HG02840 (cell line): Measurements from ENCODE around the gene UBE2E3.
"Not testable (repeated sequence)": the region's sequence is repeated elsewhere in the genome, so short reads cannot be mapped to it uniquely, and the experiment has no call there.

Experiments
- ATAC-seq: cut with Tn5 transposase; IDR thresholded peaks from one replicate; pipeline ENCODE4 v1.9.1; 2021; ENCODE audit warnings: mild to moderate bottlenecking, moderate library complexity, moderate number of reproducible peaks; ENCODE audit not compliant: unreplicated experiment, low FRiP score

Gene UBE2E3

GRCh38 chr2:181022652-181023051 is 42.2 kb downstream of the UBE2E3 start:
- ATAC-seq: no peak

GRCh38 chr2:181025004-181025403 is 44.6 kb downstream of the UBE2E3 start:
- no peak for ATAC-seq

- ATAC-seq: no peak
Observed at GRCh38 chr2:181036445-181036844, 56.0 kb downstream of the UBE2E3 start.

- ATAC-seq: no peak
Observed at GRCh38 chr2:181036848-181037603, 56.6 kb downstream of the UBE2E3 start.

GRCh38 chr2:181037922-181038321 is 57.5 kb downstream of the UBE2E3 start:
- ATAC-seq: no peak

GRCh38 chr2:181038796-181039195 is 58.4 kb downstream of the UBE2E3 start:
- ATAC-seq: no peak

GRCh38 chr2:181040839-181041238 is 60.4 kb downstream of the UBE2E3 start:
- ATAC-seq: not testable (repeated sequence)

GRCh38 chr2:181041661-181042060 is 61.3 kb downstream of the UBE2E3 start:
- ATAC-seq: no peak

- no peak for ATAC-seq
Observed at GRCh38 chr2:181042706-181043105, 62.3 kb downstream of the UBE2E3 start.

GRCh38 chr2:181046833-181047232 is 66.4 kb downstream of the UBE2E3 start:
- ATAC-seq: no peak

GRCh38 chr2:181047829-181048228 is 67.4 kb downstream of the UBE2E3 start:
- ATAC-seq: no peak

GRCh38 chr2:181051861-181052522 is 71.6 kb downstream of the UBE2E3 start:
- ATAC-seq: no peak

- no peak for ATAC-seq
Observed at GRCh38 chr2:181052523-181052891, 72.1 kb downstream of the UBE2E3 start.

- no peak for ATAC-seq
Observed at GRCh38 chr2:181054256-181054655, 73.9 kb downstream of the UBE2E3 start.

- ATAC-seq: no peak
Observed at GRCh38 chr2:181054843-181055242, 74.4 kb downstream of the UBE2E3 start.

- ATAC-seq: no peak
Observed at GRCh38 chr2:181058378-181059269, 78.2 kb downstream of the UBE2E3 start.

GRCh38 chr2:181063696-181064095 is 83.3 kb downstream of the UBE2E3 start:
- ATAC-seq: no peak

GRCh38 chr2:181065458-181065857 is 85.1 kb downstream of the UBE2E3 start:
- ATAC-seq: no peak

GRCh38 chr2:181066333-181066732 is 85.9 kb downstream of the UBE2E3 start:
- ATAC-seq: no peak

GRCh38 chr2:181070119-181070835 is 89.9 kb downstream of the UBE2E3 start:
- ATAC-seq: no peak

- no peak for ATAC-seq
Observed at GRCh38 chr2:181070836-181071200, 90.4 kb downstream of the UBE2E3 start.
